Fibroblast of lung (primary cell): ENCODE results near the gene ITIH4. TPM values are rescaled to one million over a fixed set of nuclear protein-coding genes. Genes with fewer than 3 reads are reported as not detected.

Experiments used
- DNase-seq, 2 donors: peaks; one replicate each; pipeline versions ENCODE4 v3.0.0 to v3.0.0-alpha.2; 2010; ENCODE audit warnings: low read depth in 2 of 2
- H2AFZ ChIP-seq: 2 replicates; pipeline ENCODE4 v1.5.1; 2012; ENCODE audit warnings: low read length, control low read depth, inconsistent platforms
- H3K27ac ChIP-seq: 2 replicates; pipeline ENCODE4 v1.5.1; 2011; ENCODE audit warnings: low read length, control low read depth; ENCODE audit not compliant: insufficient read depth
- H3K27me3 ChIP-seq: 2 replicates; pipeline ENCODE4 v1.5.1; 2011; ENCODE audit warnings: mild to moderate bottlenecking, low read length; ENCODE audit not compliant: control insufficient read depth, insufficient read depth
- H3K36me3 ChIP-seq: 2 replicates; pipeline ENCODE4 v1.5.1; 2011; ENCODE audit warnings: low read length; ENCODE audit not compliant: control insufficient read depth, insufficient read depth
- H3K4me1 ChIP-seq: 2 replicates; pipeline ENCODE4 v1.5.1; 2011; ENCODE audit warnings: low read length; ENCODE audit not compliant: control insufficient read depth, insufficient read depth; ENCODE audit errors: extremely low read depth
- H3K4me2 ChIP-seq: 2 replicates; pipeline ENCODE4 v1.5.1; 2011; ENCODE audit warnings: low read length, control low read depth; ENCODE audit not compliant: insufficient read depth; ENCODE audit errors: extremely low read depth
- H3K4me3 ChIP-seq, 4 experiments: fragments of 200-600 bp in 1 of 4; sonication (generic) in 1 of 4; replicated peaks in 1 of 4; 2 replicates each; pipeline ENCODE4 v1.5.1; 2011 to 2016; ENCODE audit warnings: low read length in 4 of 4, low read depth in 3 of 4, mild to moderate bottlenecking in 3 of 4, control low read depth in 2 of 4, inconsistent platforms in 1 of 4, mixed read lengths in 1 of 4; ENCODE audit not compliant: insufficient read depth in 1 of 4; ENCODE audit errors: control extremely low read depth in 1 of 4
- H3K79me2 ChIP-seq: 2 replicates; pipeline ENCODE4 v1.5.1; 2012; ENCODE audit warnings: mild to moderate bottlenecking, low read length, inconsistent platforms; ENCODE audit not compliant: control insufficient read depth, insufficient read depth
- H3K9ac ChIP-seq: 2 replicates; pipeline ENCODE4 v1.5.1; 2011; ENCODE audit warnings: mild to moderate bottlenecking, low read length, control low read depth; ENCODE audit not compliant: insufficient read depth
- H3K9me3 ChIP-seq: 2 replicates; pipeline ENCODE4 v1.5.1; 2012; ENCODE audit warnings: low read depth, low read length; ENCODE audit not compliant: control insufficient read depth, insufficient read depth
- H4K20me1 ChIP-seq: 2 replicates; pipeline ENCODE4 v1.5.1; 2011; ENCODE audit warnings: low read length; ENCODE audit not compliant: control insufficient read depth, insufficient read depth; ENCODE audit errors: extremely low read depth
- CTCF ChIP-seq, 2 donors: IDR thresholded peaks in 1 of 2; conservative IDR thresholded peaks in 1 of 2; 1 replicate in 1 of 2; 2 replicates in 1 of 2; pipeline ENCODE4 v1.5.1; 2011 to 2012; ENCODE audit warnings: low read length in 2 of 2, control low read depth in 1 of 2, inconsistent platforms in 1 of 2, low read depth in 1 of 2, mild to moderate bottlenecking in 1 of 2
- EZH2 ChIP-seq: IDR thresholded peaks from 2 replicates; pipeline ENCODE4 v1.5.1; 2012; ENCODE audit warnings: low read length, control low read depth, mild to moderate bottlenecking; ENCODE audit errors: missing control alignments
- polyA plus RNA-seq, 2 donors: library from polyadenylated mRNA; depleted of rRNA in 1 of 2; stranded (reverse) in 1 of 2; unstranded in 1 of 2; fragments of >200 nt; gene quantifications; 2 replicates each; pipeline ENCODE4 v1.2.1, GENCODE V29; 2011 to 2012; ENCODE audit warnings: missing spikeins in 1 of 2
- total RNA-seq: library from RNA; depleted of rRNA; stranded (reverse); fragments of >200 nt; gene quantifications from 2 replicates; pipeline ENCODE4 v1.2.1, GENCODE V29; 2014

ITIH4 gene
- total and polyA plus RNA-seq, 2 donors (not counting 1 experiment from before 2014, with no cell fraction given), result 1.1 to 2.6 TPM

GRCh38 chr3:52824037-52824436, 6.4 kb downstream of the ITIH4 start:
- Histone ChIP-seq H3K4me2 (no peak overlapping the region), H3K36me3 (no peaks in the 10 kb centered on the region), H3K27me3 (no peaks in the 10 kb centered on the region), H3K79me2 (no peaks in the 10 kb centered on the region), H2AFZ (no peak overlapping the region), H3K9me3 (no peaks in the 10 kb centered on the region), H3K4me3 (no peak overlapping the region), H3K27ac (no peak overlapping the region), H3K4me1 (no peaks in the 10 kb centered on the region), H3K9ac (no peak overlapping the region), H4K20me1 (no peaks in the 10 kb centered on the region)
- no peak for DNase-seq
- TF ChIP-seq CTCF (conservative IDR thresholded peaks at IDR 0.05 in 1 of 2, IDR thresholded peaks at IDR 0.05 in 1 of 2; ENCODE audit: low read depth in 1 of 2, low read length in 2 of 2), result no peak
- TF ChIP-seq EZH2, result no peak

- Histone ChIP-seq H3K4me1 (no peaks in the 10 kb centered on the region), H3K4me3 (no peak overlapping the region), H3K79me2 (no peaks in the 10 kb centered on the region), H3K9ac (no peak overlapping the region), H3K4me2 (no peak overlapping the region), H4K20me1 (no peaks in the 10 kb centered on the region), H3K27ac (no peak overlapping the region), H3K9me3 (no peaks in the 10 kb centered on the region), H3K36me3 (no peaks in the 10 kb centered on the region), H3K27me3 (no peaks in the 10 kb centered on the region), H2AFZ (no peak overlapping the region)
- TF ChIP-seq CTCF (conservative IDR thresholded peaks at IDR 0.05 in 1 of 2, IDR thresholded peaks at IDR 0.05 in 1 of 2; ENCODE audit: low read depth in 1 of 2, low read length in 2 of 2), result no peak
- TF ChIP-seq EZH2, result no peak
- no peak for DNase-seq
Measured at GRCh38 chr3:52822363-52822762, 8.1 kb downstream of the ITIH4 start.

- no peaks in the 10 kb centered on the region for H3K4me1 ChIP-seq
- no peaks in the 10 kb centered on the region for H3K79me2 ChIP-seq
- H3K4me2 ChIP-seq, result no peak overlapping the region
- peaks cover 2% of the 10 kb centered on the region for H3K27me3 ChIP-seq
- TF ChIP-seq EZH2 (no peak), CTCF (conservative IDR thresholded peaks at IDR 0.05 in 1 of 2, IDR thresholded peaks at IDR 0.05 in 1 of 2; ENCODE audit: low read depth in 1 of 2, low read length in 2 of 2) (peak; percentile 48 to 64)
- no peaks in the 10 kb centered on the region for H3K36me3 ChIP-seq
- no peak overlapping the region for H3K4me3 ChIP-seq
- H3K27ac ChIP-seq, result no peak overlapping the region
- no peak for DNase-seq
- no peak overlapping the region for H3K9ac ChIP-seq
- H4K20me1 ChIP-seq, result no peaks in the 10 kb centered on the region
- no peak overlapping the region for H2AFZ ChIP-seq
- no peaks in the 10 kb centered on the region for H3K9me3 ChIP-seq
Measured at GRCh38 chr3:52820736-52821135, 9.7 kb downstream of the ITIH4 start.
